M059J (cell line): ENCODE results near the gene HK1. TPM values are rescaled to one million over a fixed set of nuclear protein-coding genes. Genes with fewer than 3 reads are reported as not detected.

Experiments
- DNase-seq: peaks from one replicate; pipeline ENCODE4 v3.0.0-alpha.2; 2012; ENCODE audit warnings: low read depth
- total RNA-seq: library from RNA; depleted of rRNA; stranded (reverse); fragments of >200 nt; shearing (Covaris generic); gene quantifications from 2 replicates; pipeline ENCODE4 v1.2.3, GENCODE V29; 2014

Gene HK1
- total RNA-seq, 1 experiment from 2014 or later: 70.9 TPM

DNA sequence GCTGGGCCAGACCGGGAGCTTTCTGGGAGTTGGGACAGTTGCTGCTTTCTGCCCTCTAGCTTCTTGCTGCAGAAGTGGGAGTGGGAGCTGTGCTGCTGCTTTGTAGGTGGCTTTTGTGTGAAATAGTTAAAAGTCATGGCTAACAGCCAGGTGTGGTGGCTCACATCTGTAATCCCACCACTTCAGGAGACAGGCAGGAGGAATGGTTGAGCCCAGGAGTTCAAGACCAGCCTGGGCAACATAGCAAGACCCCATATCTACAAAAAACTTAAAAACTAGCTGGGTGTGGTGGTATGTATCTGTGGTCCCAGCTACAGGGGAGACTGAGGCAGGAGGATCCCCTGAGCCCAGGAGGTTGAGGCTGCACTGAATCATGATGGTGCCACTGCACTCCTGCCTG is 124.8 kb downstream of the HK1 start:
- DNase-seq: no peak

DNA sequence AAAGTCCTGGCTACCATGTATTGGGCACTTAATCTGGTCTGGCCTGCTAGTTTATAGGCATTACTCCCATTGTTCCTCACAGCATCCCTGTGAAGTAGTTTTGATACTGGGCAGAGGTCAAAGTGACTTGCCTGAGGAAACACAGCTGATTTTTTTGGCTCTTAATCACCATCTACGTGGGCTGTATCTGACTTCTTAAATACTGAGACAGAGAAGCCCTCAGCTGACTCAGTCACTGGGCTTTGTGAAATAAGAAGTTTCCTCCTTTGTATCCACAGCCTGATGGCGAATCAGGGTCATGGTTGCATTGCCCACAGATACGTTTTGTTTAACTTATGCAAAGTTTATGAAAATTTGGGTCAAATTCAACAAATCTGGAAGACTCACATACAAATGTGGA is 125.2 kb downstream of the HK1 start:
- peak; percentile 75 for DNase-seq

DNA sequence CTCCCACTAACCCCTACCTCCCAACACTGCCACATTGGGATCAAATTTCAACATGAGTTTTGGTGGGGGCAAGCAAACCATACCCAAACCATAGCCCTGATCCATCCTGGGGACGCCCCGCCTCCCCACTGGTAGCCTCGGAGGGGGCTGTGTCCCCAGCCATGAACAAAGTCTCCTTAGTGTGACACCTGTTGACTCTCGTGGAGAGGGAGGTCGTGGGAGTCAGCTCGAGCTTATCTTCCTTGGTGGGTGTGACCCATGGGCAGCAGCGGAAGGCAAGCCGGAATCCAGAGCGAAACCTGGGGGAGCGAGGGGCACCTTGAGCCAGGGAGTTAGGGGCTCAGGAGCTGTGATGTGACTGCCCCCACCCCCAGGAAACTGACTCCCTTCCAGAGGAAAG is 126.5 kb downstream of the HK1 start:
- DNase-seq: no peak

DNA sequence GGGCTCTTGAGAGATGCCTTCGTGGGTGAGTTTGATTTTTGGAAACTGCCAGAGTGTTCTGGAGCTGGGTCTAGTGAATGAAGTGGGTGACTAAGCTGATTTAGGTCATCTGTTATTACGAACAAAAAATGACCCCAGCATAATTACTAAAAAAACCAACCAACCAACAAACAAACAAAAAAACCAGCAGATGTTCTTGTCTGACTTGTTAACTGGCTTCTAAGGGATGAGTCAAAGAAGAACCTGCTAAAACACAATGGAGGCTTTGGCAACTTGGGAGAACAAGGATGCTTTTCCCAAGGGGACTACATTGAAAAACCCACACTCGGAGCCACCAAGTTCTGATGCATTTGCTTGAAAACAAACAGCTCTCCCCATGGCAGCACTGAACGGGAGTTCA is 126.9 kb downstream of the HK1 start:
- no peak for DNase-seq

DNA sequence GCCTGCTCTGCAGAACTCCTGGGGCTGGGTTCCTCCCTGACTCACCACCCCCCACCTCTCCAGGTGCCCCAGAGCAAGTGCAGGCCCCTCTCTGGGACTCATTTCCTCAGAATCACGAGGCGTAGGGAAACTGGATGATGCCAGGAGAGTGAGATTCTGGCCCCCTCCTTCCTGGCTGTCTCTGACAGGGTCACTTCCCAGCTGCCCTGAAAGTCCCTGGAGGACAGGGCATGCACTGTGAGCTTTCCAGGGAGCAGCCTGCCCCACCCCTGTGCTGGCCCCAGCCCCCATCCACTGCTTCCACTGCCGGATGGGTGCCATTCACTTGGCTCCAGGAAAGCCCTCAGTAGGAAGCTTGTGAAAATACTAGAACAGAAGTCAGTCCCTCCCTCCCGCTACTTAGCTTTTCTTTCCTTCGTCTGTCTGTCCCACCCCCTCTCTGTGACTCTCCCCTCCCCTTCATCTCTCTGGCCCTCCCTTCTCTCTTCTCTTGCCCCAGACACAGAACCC is 128.1 kb downstream of the HK1 start:
- DNase-seq: peak; percentile 42

DNA sequence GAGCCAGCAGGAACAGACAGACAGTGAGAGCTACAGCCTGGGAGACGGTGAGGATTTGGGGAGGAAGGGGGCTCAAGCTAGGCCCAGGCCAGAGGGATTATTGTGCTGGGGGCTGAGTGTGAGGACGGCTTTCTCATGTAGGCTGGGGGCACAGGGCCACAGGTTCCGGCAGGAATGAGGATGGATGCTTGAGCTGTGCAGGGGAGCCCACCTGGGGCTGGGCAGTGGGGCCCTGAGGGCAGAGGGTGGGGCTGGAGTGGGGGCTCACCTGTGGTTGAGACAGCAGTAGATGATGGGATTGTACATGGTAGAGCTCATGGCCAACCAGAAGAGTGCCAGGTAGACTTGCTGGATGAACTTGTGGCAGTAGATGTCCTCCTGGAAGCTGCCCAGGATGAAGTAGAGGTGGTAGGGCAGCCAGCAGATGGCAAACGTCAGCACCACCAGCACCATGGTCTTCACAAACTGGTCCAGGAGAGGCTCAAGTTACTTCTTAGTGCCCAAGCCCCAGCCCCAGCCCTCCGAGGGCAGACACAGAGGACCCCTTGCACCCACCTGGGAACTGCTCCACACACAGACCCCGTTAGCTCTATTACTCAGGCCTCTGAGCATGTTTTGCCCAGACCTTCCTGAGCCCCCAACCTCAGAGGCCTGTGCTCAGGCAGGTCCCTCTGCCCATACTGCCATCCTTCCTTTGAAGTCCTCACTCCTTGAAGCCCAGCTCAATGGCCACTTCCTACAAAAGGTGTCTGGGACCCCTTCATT is 128.7 kb downstream of the HK1 start:
- DNase-seq: no peak

DNA sequence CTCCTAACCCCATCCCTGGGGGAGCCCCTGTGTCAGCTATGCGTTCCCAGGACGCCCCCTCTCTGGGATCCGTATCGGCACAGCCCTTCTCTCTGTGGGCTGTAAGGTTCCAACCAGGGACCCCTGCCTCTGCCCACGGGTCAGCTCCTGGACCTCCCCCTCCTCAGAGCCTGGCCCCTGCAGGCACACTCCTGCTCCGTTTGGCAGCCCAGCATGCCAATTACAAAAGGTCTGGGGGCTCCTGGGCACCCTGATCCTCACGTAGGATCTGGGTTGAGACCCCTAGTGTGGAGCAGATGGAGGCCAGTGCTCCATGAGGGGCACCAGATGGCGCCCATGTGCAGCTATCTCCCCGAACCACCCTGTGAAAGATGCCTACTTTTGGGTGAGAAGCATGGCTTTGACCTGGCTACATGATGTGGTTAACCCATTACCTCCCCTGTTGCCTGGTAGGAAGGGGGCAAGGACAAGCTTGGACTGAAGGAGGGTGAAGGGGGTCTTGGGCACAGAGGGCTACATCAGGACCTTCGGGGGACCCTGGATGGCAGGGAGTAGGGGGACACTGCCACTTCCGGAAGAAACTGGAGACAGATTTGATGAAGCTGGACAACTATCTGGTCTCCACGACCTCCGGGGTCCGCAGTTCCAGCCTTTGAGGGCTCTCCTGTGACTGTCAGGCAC is 129.5 kb downstream of the HK1 start:
- peak; percentile 30 for DNase-seq

DNA sequence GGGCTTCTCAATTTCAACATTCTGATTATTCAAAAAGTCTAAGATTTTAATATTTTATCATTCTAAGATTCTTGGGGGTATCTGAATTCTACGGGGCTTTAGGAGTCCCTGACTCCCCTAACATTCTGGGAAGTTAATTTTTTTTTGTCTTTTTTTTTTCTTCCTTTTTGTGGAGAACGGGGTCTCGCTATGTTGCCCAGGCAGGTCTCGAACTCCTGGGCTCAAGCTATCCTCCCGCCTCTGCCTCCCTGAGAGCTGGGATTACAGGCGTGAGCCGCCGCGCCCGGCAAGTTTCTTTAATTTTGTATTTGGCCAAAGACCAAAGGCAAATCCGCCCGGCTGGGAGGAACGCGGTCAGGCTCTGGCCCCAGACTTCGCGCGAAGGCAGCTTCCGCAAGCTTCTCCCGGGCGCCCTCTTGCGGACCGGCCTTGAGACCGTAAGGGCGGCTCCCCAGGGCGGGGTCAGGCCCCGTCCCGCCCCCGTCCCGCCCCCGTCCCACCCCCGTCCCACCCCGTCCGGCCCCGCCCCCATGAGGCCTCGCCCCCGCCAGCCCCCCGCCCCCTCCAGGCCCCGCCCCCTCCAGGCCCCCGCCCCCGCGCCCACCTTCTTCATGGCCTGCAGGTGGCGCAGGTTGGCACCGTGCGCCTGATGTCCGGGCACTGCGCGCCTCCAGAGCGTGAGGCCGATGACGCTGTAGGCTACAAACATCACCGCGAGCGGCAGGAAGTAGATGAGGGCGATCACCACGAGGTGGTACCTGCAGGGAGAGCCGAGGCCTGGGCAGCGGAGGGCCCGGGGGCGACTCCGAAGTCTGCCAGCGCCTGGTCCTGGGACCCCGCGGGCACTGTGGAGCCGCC is 130.3 kb downstream of the HK1 start:
- DNase-seq: peak; percentile 89

DNA sequence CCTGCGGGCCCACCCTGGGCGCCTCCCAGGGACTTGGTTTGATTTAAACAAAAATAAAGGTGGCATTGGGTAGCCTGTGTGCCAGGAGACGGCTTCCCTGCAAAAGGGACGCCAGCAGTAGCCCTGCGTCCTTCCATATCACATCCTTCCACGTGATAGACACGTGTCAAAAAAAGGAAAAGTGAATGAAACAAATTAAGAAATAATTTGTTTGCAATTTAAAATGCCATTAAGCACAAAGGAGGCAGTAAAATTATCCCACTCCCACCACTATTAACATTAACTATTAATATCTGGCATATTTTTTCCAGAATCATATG is 130.8 kb downstream of the HK1 start:
- no peak for DNase-seq

DNA sequence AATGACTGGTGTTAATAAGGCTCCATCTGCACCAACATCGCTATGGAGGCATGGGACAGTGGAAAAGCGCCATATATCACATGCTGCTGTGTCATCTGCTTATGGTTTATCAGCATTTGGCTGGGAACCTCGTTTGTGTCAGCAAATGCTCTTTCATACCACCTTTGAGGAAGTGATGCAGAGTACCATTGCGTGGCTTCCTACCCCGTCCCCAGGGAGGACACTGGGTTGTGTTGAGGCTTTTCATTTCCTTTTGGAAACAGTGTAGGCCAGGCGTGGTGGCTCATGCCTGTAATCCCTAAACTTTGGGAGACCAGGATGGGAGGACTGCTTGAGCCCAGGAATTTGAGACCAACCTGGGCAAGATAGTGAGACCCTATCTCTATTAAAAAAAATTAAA is 131.7 kb downstream of the HK1 start:
- no peak for DNase-seq

DNA sequence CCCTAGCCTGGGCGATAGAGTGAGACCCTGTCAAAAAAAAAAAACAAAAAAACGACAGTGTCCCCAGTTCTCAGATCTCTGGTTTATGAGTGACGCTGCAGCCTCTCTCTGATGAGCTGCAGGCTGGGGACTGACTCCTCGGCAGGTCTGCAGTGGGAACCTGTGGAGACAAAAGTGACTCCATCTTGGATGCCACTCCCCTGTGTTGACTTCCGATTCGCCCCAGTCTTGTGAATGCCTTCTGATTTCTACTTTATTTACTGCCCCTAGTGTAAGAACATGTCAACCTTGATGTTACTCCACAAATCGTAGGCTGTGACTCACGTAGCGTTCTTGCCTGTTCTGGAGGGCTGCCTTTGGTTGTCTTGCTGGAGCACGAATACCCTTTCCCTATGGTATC is 132.2 kb downstream of the HK1 start:
- no peak for DNase-seq

DNA sequence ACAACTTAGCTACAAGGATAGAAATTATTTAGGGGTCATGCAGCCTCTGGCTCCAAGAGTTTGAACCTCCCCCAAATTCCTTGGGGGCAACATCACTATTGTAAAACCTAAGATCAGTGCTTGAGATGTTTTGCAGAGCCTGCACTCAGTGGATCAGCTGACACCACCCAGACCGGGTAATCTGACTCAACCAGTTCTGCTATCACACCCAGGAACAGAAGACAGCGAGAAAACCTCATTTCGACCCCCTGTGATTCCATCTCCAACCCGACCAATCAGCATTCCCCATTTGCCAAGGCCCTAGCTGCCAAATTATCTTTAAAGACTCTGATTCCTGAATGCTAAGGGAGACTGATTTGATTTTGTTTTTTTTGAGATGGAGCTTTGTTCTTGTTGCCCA is 133.2 kb downstream of the HK1 start:
- DNase-seq: no peak

DNA sequence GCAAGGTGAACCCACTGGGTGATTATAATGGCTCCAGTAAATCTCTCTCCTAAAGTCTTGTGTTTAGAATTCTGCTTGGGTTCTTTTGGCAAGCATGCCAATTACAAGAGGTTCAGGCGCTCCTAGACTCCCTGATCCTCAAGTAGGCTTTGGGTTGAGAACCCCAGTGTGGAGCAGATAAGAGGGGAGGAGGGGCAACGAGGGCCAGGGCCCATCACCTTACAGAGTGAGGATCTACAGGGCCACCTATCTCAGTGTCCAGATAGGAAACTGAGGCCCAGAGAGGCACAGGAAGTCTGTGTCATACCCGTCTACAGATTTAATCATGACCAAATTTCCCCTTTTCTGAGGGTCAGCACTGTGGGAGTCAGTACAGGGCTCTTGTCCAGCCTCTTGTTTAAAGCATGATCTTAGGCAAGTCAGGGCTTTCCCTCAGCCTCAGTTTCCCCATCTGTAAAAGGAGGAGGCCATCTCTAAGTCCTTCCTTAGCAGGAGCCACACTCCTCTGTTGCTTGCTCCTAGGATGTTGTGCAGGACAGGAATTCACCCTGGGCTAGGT is 134.0 kb downstream of the HK1 start:
- no peak for DNase-seq

DNA sequence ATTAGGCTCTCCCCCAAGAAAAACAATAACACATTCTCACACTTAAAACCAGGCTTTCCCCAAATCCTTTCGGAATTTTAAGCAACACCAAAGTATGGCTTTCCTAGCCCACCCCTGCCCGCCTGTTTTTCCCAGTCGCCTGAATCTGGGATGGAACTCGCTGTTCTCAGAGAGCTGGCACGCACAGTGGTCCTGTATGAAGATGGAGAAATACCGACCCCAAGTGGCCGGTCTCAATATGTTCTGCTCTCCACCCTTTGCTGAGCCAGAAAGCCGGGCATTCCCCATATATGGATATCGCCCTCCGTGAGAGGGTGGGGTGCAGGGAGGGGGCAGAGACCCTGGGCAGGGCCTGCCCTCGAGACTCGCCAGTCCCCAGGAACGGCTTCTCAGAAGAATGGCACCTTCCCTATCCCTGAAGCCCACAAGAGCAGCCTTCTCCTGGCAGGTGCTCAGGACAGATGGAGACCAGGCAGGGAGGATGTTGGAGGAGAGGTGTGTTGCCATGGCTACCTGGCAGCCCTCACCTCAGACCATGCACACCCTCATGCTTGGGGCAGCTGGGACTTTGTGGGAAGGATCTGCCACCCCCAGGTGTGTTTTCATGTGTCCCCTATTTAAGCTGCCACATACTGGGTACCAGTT is 135.0 kb downstream of the HK1 start:
- DNase-seq: peak; percentile 57

DNA sequence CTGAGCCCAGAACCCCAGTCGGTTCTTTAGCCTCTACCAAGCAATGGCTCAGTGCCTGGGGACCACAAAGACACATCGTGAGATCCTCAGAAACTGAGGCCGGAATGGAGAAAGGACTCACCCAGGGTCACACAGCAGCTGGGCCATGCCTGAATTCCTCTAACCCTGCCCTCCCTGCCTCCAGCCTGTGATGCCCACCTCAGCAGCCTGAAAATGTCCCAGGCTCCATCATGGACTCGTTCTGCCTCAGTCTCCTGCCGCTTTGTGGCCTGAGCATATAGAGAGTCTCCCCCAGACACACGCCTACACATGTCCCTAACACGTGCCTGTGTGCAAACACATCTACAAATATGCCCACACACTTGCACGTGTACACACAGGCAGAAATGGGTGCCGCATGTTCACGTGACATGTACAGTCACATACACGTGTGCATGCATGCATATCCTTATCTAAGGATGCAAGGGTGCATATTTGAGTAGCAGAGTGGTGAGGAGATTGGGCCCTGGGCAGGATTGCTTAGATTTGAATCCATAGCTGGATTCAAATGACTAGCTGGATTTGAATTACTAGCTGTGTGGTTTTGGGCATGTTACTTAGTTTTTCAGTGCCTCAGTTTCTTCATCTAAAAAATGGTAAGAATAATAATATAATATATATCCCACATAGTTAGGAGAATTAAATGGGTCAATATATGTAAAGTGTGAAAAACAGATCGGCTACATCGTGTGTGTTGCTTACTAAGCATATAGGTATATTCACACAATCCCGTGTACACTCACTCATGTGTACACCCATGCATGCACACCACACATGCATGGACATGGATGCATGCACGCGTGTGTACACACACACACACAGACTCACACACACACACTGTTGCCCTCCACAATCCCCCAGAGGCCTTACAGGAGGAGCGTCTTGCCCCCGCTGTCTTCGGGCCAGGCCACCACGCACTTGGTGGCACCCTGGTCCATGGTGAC is 136.0 kb downstream of the HK1 start:
- DNase-seq: no peak

DNA sequence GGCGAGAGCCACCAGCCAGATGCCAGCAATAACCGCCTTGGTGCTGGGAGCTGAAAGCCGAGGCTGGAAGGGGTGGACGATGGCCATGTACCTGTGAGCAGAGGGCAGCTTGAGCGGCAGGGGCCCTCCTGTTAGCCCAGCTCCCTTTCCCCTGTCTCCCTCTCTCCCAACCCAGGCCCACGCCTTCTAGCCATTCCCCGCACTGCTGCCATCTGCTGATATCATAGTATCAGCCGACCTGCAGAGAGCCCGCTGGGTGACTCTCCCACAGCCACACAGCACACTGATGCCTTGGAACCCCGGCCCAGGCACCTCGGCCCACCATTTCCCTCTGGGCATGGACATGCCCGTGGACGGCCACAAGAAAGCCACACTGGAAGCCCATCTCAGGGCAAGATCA is 136.8 kb downstream of the HK1 start:
- DNase-seq: no peak

DNA sequence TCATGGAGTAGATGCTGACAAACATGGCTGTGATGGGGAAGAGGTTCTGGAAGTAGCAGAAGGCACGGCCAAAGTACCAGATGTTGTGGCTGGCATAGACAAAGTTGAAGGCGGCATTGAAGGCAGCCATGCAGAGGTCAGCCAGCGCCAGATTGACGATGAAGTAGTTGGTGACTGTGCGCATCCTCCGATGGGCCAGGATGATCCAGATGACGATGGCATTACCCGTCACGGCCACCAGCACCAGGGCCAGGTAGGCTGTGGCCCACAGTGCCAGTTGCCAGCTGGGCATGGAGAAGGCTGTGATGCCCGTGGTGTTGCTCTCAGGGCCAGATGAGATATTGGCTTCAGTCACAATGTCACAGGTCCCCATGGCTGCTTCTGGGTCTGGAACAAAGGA is 137.7 kb downstream of the HK1 start:
- DNase-seq: no peak

DNA sequence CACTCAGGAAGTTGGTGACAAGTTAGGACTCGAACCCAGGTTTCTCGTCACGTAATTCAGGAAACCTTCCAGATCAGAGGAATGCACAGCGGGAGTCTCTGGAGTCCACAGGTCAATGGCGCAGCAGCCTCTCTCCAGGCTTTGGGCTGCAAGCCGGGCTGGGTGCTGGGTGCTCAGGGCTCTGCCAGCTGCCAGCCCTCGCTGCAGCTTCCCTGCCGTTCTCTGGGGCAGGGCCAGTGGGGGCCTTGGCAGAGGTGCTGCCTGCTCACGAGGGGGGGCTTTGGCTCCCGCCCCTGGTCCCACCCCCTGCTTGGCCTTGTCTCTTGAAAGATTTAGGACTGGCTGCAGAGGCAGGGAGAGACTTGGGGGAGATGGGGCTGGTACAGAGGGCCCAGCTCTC is 138.4 kb downstream of the HK1 start, which contains the start of gene TACR2:
TACR2 (minus strand) TSS at position 224 of the 400 bp plus-strand sequence. CDS start 595 bp downstream, outside the sequence.
- DNase-seq: no peak

DNA sequence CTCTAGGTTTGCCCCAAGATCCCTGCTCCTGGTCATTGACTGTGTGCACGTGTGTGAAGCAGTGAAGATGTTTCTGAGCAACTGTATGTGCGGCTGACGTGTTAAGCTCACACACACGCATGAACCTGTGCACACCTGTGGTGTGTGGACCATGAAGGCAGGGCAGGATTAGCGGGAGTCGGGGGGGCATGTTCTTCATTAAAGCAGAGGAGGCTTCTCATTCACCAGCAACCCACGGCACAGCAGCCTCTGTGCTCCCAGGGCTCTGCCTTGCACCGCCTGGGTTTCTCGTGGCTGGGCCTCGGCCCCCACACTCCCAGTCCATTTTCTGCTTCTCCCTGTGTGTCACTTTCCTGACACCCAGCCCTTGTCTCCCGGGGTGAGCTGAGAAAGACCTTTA is 139.2 kb downstream of the HK1 start:
- no peak for DNase-seq

DNA sequence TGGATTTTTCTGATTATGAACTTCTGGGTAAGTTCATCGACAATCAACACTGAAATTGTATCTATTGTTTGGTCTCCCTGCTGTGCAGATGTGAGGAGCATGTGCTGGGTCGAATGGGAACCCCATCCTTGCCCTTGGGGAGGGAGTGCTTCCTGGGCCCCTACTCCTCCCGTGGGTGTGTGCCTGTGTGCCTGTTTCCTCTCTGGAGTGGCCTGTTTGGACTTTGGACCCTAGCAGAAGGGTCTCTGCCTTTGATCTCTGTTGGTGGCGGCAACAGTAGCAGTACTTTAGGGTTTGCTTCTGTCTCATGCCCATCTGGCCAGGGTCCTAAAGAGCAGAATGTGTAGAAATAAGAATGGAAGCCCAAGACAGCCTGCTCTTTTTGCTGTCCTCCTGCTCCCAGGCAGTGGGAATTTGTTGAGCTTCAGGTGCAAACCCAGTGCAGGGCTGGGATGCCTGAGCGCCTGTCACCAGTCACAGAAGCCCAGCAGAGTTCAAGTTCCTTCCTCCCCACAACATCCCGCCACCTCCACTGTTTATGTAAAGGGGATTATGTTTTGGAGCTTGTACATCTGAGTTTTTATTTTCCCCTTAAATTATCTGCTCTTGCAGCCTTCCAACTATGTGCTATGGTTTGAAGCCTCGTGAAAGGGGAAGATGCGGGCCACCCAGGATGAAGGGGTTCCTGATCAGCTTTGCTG is 139.9 kb downstream of the HK1 start:
- DNase-seq: no peak
